NB4 (cell line): ENCODE data around the gene NR4A3.

Experiments used
- MYC ChIP-seq: IDR thresholded peaks from 2 replicates; pipeline ENCODE4 v1.6.1; 2011; ENCODE audit warnings: low read depth, low read length
- POLR2A ChIP-seq: IDR thresholded peaks from 2 replicates; pipeline ENCODE4 v1.6.1; 2011; ENCODE audit warnings: mild to moderate bottlenecking; ENCODE audit not compliant: insufficient read length; ENCODE audit errors: extremely low read depth
- TF ChIP-seq, protein P1 (sequence below): IDR thresholded peaks from one replicate; pipeline ENCODE4 v1.5.1; 2012; ENCODE audit warnings: low read depth, low read length

DNA sequence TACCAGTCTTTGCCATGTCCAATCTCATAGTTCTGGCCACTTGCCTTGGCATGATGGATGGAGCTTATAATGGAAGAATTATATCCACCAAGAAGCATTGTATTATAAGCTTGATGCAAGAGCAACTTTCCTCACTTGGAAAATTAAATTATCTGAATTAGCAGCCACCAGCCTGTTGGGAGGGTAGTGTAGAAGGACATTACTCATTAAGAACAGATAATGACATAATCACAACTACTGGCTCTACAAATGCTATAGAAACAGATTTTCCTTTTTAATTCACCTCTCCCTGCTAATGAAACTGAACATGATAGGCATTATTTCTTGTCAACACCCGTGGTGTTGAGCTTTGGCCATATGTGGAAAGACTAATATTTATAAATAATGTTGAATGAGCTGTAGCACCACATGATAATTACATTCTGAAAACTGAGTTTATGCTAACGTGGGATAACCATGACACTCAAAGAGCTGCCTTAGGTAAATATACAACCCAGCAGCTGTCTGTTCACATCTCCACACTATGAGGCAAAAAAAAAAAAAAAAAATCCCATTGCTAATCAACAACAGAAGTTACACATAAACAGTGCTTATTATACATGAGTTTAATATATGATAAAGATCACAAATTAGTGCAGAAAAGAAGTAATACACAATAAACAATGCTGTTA is 48.1 kb upstream of the NR4A3 start:
- TF ChIP-seq, protein P1, sequence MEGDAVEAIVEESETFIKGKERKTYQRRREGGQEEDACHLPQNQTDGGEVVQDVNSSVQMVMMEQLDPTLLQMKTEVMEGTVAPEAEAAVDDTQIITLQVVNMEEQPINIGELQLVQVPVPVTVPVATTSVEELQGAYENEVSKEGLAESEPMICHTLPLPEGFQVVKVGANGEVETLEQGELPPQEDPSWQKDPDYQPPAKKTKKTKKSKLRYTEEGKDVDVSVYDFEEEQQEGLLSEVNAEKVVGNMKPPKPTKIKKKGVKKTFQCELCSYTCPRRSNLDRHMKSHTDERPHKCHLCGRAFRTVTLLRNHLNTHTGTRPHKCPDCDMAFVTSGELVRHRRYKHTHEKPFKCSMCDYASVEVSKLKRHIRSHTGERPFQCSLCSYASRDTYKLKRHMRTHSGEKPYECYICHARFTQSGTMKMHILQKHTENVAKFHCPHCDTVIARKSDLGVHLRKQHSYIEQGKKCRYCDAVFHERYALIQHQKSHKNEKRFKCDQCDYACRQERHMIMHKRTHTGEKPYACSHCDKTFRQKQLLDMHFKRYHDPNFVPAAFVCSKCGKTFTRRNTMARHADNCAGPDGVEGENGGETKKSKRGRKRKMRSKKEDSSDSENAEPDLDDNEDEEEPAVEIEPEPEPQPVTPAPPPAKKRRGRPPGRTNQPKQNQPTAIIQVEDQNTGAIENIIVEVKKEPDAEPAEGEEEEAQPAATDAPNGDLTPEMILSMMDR = no peak
- TF ChIP-seq POLR2A = no peak
- no peak for TF ChIP-seq MYC
